ENCODE measurements around the gene RHOH.
A peak's percentile ranks its signal among the peaks of the same experiment; 100 is the strongest.
"Not testable (repeated sequence)": the region's sequence is repeated elsewhere in the genome, so short reads cannot be mapped to it uniquely, and the experiment has no call there.

Gene RHOH

DNA sequence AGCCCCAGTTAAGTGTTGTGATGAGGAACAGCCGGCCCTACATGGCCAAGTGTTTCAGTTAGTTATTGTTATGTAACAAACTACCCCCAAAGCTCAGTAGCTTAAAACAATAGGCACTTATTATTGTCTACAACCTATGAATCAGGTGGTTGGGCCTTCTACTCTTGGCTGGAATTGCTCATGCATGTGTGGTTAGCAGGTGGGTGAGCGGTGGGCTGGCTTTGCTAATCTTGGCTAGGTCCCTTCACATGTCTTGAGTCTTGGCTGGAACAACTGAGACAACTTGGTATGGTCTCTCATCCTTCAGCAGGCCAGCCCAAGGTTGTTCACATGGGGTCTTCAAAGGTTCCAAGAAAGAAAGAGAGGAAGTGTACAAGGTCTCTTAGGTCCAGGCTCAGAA is 83.8 kb downstream of the RHOH start:
- in situ Hi-C loops (cut with HindIII; ENCODE audit: low sequenced_read_pairs), result no loop called here
- TF ChIP-seq, protein P1, sequence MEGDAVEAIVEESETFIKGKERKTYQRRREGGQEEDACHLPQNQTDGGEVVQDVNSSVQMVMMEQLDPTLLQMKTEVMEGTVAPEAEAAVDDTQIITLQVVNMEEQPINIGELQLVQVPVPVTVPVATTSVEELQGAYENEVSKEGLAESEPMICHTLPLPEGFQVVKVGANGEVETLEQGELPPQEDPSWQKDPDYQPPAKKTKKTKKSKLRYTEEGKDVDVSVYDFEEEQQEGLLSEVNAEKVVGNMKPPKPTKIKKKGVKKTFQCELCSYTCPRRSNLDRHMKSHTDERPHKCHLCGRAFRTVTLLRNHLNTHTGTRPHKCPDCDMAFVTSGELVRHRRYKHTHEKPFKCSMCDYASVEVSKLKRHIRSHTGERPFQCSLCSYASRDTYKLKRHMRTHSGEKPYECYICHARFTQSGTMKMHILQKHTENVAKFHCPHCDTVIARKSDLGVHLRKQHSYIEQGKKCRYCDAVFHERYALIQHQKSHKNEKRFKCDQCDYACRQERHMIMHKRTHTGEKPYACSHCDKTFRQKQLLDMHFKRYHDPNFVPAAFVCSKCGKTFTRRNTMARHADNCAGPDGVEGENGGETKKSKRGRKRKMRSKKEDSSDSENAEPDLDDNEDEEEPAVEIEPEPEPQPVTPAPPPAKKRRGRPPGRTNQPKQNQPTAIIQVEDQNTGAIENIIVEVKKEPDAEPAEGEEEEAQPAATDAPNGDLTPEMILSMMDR (IDR thresholded peaks at IDR 0.05; ENCODE audit: low read depth, low read length, missing control alignments), result no peak
- no peak overlapping the region for H3K4me3 ChIP-seq (ENCODE audit: low read depth, low read length)
- no peak for DNase-seq (ENCODE audit: low read depth)

DNA sequence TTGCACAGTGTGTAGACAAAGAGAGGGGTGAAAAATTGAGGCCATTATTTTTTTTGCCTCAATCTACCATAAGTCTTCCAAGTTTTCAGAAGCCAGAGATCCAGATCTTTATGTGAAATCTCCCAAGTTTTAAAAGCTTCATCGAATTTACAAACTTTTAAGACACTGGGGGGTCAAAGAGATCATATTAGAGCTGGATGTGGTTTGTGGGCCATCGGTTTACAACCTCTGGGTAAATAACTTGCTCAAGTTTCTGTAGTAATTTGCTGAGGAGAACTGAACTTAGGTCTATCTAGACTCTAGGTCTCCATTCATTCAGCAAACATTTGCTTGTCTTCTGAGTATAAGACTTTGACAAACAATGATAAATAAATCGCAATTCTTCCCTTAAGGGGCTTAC is 84.3 kb downstream of the RHOH start:
- DNase-seq (ENCODE audit: low read depth), result no peak
- in situ Hi-C loops (cut with HindIII; ENCODE audit: low sequenced_read_pairs), result no loop called here
- TF ChIP-seq, protein P1 (IDR thresholded peaks at IDR 0.05; ENCODE audit: low read depth, low read length, missing control alignments), result no peak
- no peak overlapping the region for H3K4me3 ChIP-seq (ENCODE audit: low read depth, low read length)

DNA sequence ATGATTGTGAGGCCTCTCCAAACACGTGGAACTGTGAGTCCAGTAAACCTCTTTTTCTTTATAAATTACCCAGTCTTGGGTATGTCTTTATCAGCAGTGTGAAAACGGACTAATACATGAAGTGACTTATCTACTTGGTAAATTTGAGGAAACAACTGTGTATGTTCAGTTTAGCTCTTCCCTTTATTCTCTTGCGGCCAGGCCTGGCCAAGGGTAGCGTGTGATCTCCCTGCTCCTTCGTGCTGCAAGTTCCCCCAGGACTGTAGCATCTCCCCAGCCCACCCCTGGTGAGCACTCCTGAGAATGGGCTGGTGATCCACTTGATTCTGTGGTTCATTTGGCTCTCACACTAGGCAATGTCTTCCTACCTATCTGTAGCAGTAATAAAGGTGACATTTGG is 85.1 kb downstream of the RHOH start:
- no peak overlapping the region for H3K4me3 ChIP-seq (ENCODE audit: low read depth, low read length)
- no peak for DNase-seq (ENCODE audit: low read depth)
- TF ChIP-seq, protein P1 (IDR thresholded peaks at IDR 0.05; ENCODE audit: low read depth, low read length, missing control alignments), result no peak
- in situ Hi-C loops (cut with HindIII; ENCODE audit: low sequenced_read_pairs), result no loop called here

DNA sequence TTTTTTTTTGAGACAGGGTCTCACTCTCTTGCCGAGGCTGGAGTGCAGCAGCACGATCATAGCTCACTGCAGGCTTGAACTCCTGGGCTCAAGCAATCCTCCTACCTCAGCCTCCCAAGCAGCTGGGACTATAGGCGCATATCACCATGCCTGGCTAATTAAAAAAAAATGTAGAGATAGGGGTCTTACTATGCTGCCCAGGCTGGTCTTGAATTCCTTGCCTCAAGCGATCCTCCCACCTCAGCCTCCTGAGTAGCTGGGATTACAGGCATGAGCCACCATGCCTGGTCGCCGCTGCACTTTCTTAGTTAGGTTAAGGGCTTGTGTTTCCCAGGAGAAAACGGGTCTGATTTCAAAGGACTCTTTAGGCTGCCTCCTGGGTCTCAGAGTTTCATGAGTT is 86.0 kb downstream of the RHOH start:
- DNase-seq (ENCODE audit: low read depth); H3K4me3 ChIP-seq (ENCODE audit: low read depth, low read length); in situ Hi-C loops (cut with HindIII; ENCODE audit: low sequenced_read_pairs): not testable (repeated sequence)

DNA sequence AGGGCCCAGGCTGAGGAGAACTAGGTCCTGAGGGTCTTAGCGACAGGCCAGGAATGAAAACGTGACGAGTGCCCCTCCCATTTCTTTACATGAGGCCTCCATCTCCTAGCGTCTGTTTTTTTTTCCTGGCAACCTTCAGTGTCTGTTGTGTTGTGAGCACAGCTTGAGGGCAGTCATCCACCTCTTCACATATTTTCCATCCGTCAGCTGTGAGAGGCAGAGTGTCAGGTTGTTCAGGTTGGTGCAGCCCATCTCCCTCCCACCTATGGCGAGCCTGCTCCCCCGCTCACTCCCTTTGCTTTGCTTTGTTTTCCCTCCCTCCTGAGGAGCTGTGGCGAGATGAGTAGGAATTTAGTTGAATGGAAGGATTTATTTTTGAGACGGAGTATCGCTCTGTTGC is 86.6 kb downstream of the RHOH start:
- H3K4me3 ChIP-seq (ENCODE audit: low read depth, low read length), result no peak overlapping the region
- TF ChIP-seq, protein P1 (IDR thresholded peaks at IDR 0.05; ENCODE audit: low read depth, low read length, missing control alignments), result no peak
- DNase-seq (ENCODE audit: low read depth), result no peak
- in situ Hi-C loops (cut with HindIII; ENCODE audit: low sequenced_read_pairs), result no loop called here

DNA sequence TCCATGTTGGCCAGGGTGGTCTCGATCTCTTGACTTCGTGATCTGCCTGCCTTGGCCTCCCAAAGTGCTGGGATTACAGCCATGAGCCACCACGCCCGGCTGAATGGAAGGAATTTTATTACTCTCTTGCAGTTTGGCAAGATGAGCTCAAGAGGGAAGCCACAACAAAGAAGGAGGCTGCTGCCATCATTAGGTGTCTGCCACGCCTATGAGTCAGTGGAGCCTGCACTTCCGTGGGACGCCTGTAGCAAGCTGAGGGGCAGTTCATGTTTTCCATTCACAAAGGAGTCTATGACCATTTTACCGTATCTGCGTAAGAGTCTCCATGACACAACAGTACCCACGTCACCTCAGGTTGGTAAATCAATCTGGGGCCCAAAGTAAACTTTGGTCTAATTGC is 87.1 kb downstream of the RHOH start:
- TF ChIP-seq, protein P1 (IDR thresholded peaks at IDR 0.05; ENCODE audit: low read depth, low read length, missing control alignments), result peak; percentile 32
- in situ Hi-C loops (cut with HindIII; ENCODE audit: low sequenced_read_pairs), result no loop called here
- peak; percentile 79 for DNase-seq (ENCODE audit: low read depth)
- H3K4me3 ChIP-seq (ENCODE audit: low read depth, low read length), result no peak overlapping the region

DNA sequence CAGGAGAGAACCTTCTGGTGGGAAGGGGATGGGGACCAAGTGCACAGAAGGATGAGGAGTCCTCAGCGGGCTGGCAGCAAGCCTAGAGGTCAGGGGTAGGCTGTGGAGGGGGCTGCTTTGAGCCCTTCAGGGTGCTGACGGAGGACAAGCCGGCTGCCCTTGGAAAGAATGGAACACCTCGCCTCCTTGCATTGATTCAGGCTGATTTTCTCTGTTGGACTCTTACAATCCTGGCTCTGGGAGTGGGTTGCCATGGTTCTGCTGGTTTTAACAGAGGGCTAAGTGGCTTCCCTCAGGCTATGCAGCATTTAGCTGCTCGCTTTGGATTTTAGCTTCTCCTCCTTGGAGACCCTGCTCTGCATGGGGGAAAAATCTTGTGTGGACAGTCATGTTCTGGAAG is 88.9 kb downstream of the RHOH start:
- H3K4me3 ChIP-seq (ENCODE audit: low read depth, low read length), result no peak overlapping the region
- DNase-seq (ENCODE audit: low read depth), result no peak
- TF ChIP-seq, protein P1 (IDR thresholded peaks at IDR 0.05; ENCODE audit: low read depth, low read length, missing control alignments), result no peak
- in situ Hi-C loops (cut with HindIII; ENCODE audit: low sequenced_read_pairs), result no loop called here
